Stomach (tissue), 19 donors: ENCODE measurements around the gene FRRS1. TPM values are rescaled to one million over a fixed set of nuclear protein-coding genes. Genes with fewer than 3 reads are reported as not detected.

Experiments used
- DNase-seq, 2 donors: peaks; one replicate each; pipeline versions ENCODE4 v3.0.0 to v3.0.0-alpha.2; 2013 to 2019
- H3K27ac ChIP-seq, 5 donors: fragments of 200-600 bp in 4 of 5; sonication (generic) in 4 of 5; one replicate each; pipeline ENCODE4 v1.5.1; 2013 to 2019; ENCODE audit warnings: mild to moderate bottlenecking in 1 of 5, moderate library complexity in 1 of 5
- H3K27me3 ChIP-seq, 3 donors: fragments of 200-600 bp; sonication (generic); one replicate each; pipeline ENCODE4 v1.5.1; 2017 to 2019; ENCODE audit warnings: mixed run types in 1 of 3
- H3K36me3 ChIP-seq, 4 donors: fragments of 200-600 bp; sonication (generic); 1 replicate in 3 of 4; 2 replicates in 1 of 4; pipeline ENCODE4 v1.5.1; 2016 to 2019
- H3K4me1 ChIP-seq, 4 donors: fragments of 200-600 bp; sonication (generic); one replicate each; pipeline ENCODE4 v1.5.1; 2016 to 2019
- H3K4me3 ChIP-seq, 4 donors: fragments of 200-600 bp; sonication (generic) in 3 of 4; one replicate each; pipeline ENCODE4 v1.5.1; 2016 to 2019; ENCODE audit warnings: mild to moderate bottlenecking in 1 of 4
- H3K9me3 ChIP-seq, 4 donors: fragments of 200-600 bp; sonication (generic); one replicate each; pipeline ENCODE4 v1.5.1; 2016 to 2019
- CTCF ChIP-seq, 7 experiments: fragments of 450-650 bp in 4 of 7; fragments of 200-600 bp in 3 of 7; sonication (generic) in 3 of 7; IDR thresholded peaks; one replicate each; pipeline ENCODE4 v1.5.1; 2016 to 2019; ENCODE audit warnings: antibody characterized with exemption in 7 of 7, control low read depth in 2 of 7, mild to moderate bottlenecking in 1 of 7
- EP300 ChIP-seq: sonication (generic); formaldehyde crosslinking; IDR thresholded peaks from one replicate; pipeline ENCODE4 v1.6.1; 2017; ENCODE audit warnings: antibody characterized with exemption
- POLR2A ChIP-seq, 4 donors: fragments of 450-650 bp; IDR thresholded peaks; one replicate each; pipeline ENCODE4 v1.6.1; 2016; ENCODE audit warnings: antibody characterized with exemption in 4 of 4, control low read depth in 2 of 4, mild to moderate bottlenecking in 1 of 4, moderate library complexity in 1 of 4
- POLR2AphosphoS5 ChIP-seq, 3 donors: sonication (generic); formaldehyde crosslinking; IDR thresholded peaks; one replicate each; pipeline ENCODE4 v1.6.1; 2016; ENCODE audit warnings: antibody characterized with exemption in 3 of 3
- WGBS, 5 donors: extraction: QIAGEN DNeasy Blood & Tissue Kit in 3 of 5; methylation state at CpG; one replicate each; pipeline versions ENCODE4 v1.1.5 to v1.1.7; 2013 to 2018; 5-methylcytosine and 5-hydroxymethylcytosine counted together
- intact Hi-C: fragments of 100-400 bp; cut with DNase I; formaldehyde crosslinking; loops from one replicate; pipeline ENCODE4 v1.15.1; 2023; ENCODE audit warnings: low total_unique reads
- long read RNA-seq, 10 donors: transcript quantifications; one replicate each; lab custom pipeline, GENCODE V29; 2026
- polyA plus RNA-seq, 3 donors: library from polyadenylated mRNA; stranded (reverse); fragments of 200-250 nt; gene quantifications; one replicate each; pipeline ENCODE4 v1.2.3, GENCODE V29; 2013
- total RNA-seq, 5 donors: library from RNA; depleted of rRNA; stranded (reverse); fragments of >200 nt; gene quantifications; one replicate each; pipeline versions ENCODE4 v1.1.0 to v1.2.3, GENCODE V29; 2014 to 2016
- donor health status: healthy with polysubstance abuse.
- donor health status: Bipolar disorder and iron deficiency.
- donor health status: healthy.

Gene FRRS1
- 10 to 100 TPM in 3 of 5 donors, 1 to 10 TPM in 2; 3.2 to 21.1 (median 11.1) TPM for total RNA-seq
- 1 to 10 TPM in 2 of 3 donors, under 1 TPM in 1; 0.46 to 1.7 (median 1.5) TPM for polyA plus RNA-seq
- long read RNA-seq, donor 1, result 0 reads
- long read RNA-seq, donor 2, result 0 reads
- long read RNA-seq, donor 3, partial matches to known transcripts, result 7 of 7 reads
- long read RNA-seq, donor 3, other reads (novel, unspliced or antisense), result 0 of 7 reads
- long read RNA-seq, donor 4, result 0 reads
- long read RNA-seq, donor 5, result 0 reads
- long read RNA-seq, donor 6, result 0 reads
- long read RNA-seq, donor 7, result 0 reads
- long read RNA-seq, donor 8, result 0 reads
- long read RNA-seq, donor 9, result 0 reads
- long read RNA-seq, donor 10, result 0 reads

- DNase-seq, result peak; percentile 74 to 92
- Histone ChIP-seq H3K4me3 (peak within 1 kb of the TSS; percentile 44 to 61 (median 51)), H3K4me1 (peaks cover 0 to 42% (median 23%) of the 10 kb centered on the region in 4 donors), H3K36me3 (no peaks in the 10 kb centered on the region), H3K27ac (peak within 1 kb of the TSS; percentile 80 to 91 (median 86)), H3K27me3 (no peaks in the 10 kb centered on the region), H3K9me3 (no peaks in the 10 kb centered on the region)
- intact Hi-C loops, result no loop called here
- TF ChIP-seq EP300 (no peak), POLR2AphosphoS5 (IDR thresholded peaks at IDR 0.05) (peak; percentile 60 to 92 (median 89)), CTCF (IDR thresholded peaks at IDR 0.05) (no peak), POLR2A (IDR thresholded peaks at IDR 0.05) (peak in 2 of 4 donors; percentile 26 to 42)
- WGBS, 5 donors, result 0 to 1% (median 0%) methylated on average over 10 of the region's 10 CpGs
Observed at GRCh38 chr1:99766378-99766800, at the start of gene FRRS1. TSS of gene FRRS1 (minus strand) at chr1:99766635. CDS start at chr1:99748768, 17,867 bp downstream.

GRCh38 chr1:99814373-99814900, 48.0 kb upstream of the FRRS1 start:
- no peak overlapping the region for H3K4me3 ChIP-seq
- no peaks in the 10 kb centered on the region for H3K27me3 ChIP-seq
- no peaks in the 10 kb centered on the region for H3K9me3 ChIP-seq
- no peak for TF ChIP-seq POLR2AphosphoS5 (IDR thresholded peaks at IDR 0.05)
- TF ChIP-seq EP300, result no peak
- TF ChIP-seq CTCF (IDR thresholded peaks at IDR 0.05), result no peak
- no peak for TF ChIP-seq POLR2A (IDR thresholded peaks at IDR 0.05)
- no peaks in the 10 kb centered on the region for H3K4me1 ChIP-seq
- intact Hi-C loops, result no loop called here
- H3K36me3 ChIP-seq, result no peaks in the 10 kb centered on the region
- 73 to 80% (median 79%) methylated on average over 3 of the region's 3 CpGs for WGBS, 5 donors
- DNase-seq, result no peak
- no peak overlapping the region for H3K27ac ChIP-seq

- 94 to 99% (median 96%) methylated on average over 1 of the region's 1 CpG for WGBS, 5 donors
- H3K4me1 ChIP-seq, result peaks cover 0 to 13% (median 6%) of the 10 kb centered on the region in 4 donors
- no peak for DNase-seq
- no peaks in the 10 kb centered on the region for H3K9me3 ChIP-seq
- intact Hi-C loops, result no loop called here
- no peaks in the 10 kb centered on the region for H3K27me3 ChIP-seq
- TF ChIP-seq EP300 (no peak), CTCF (IDR thresholded peaks at IDR 0.05) (no peak), POLR2A (IDR thresholded peaks at IDR 0.05) (no peak), POLR2AphosphoS5 (IDR thresholded peaks at IDR 0.05) (no peak)
- no peaks in the 10 kb centered on the region for H3K36me3 ChIP-seq
- H3K27ac ChIP-seq, result no peak overlapping the region
- H3K4me3 ChIP-seq, result no peak overlapping the region
Observed at GRCh38 chr1:99811747-99812146, 45.3 kb upstream of the FRRS1 start.

- WGBS, 5 donors, result 52 to 77% (median 61%) methylated on average over 1 of the region's 1 CpG
- H3K27ac ChIP-seq, result no peak overlapping the region
- no peaks in the 10 kb centered on the region for H3K27me3 ChIP-seq
- TF ChIP-seq EP300 (no peak), POLR2A (IDR thresholded peaks at IDR 0.05) (no peak), CTCF (IDR thresholded peaks at IDR 0.05) (no peak), POLR2AphosphoS5 (IDR thresholded peaks at IDR 0.05) (no peak)
- intact Hi-C loops, result no loop called here
- no peaks in the 10 kb centered on the region for H3K9me3 ChIP-seq
- peaks cover 0 to 13% (median 6%) of the 10 kb centered on the region in 4 donors for H3K4me1 ChIP-seq
- DNase-seq, result no peak
- no peaks in the 10 kb centered on the region for H3K36me3 ChIP-seq
- no peak overlapping the region for H3K4me3 ChIP-seq
Observed at GRCh38 chr1:99811075-99811474, 44.6 kb upstream of the FRRS1 start.
